Measurements from ENCODE around the gene FAM124B.

FAM124B gene

GRCh38 chr2:224333726-224334482, 68.0 kb downstream of the FAM124B start:
- no peak for DNase-seq

- DNase-seq = no peak
These were observed 70.2 kb downstream of the FAM124B start for GRCh38 chr2:224331698-224332097.

DNA sequence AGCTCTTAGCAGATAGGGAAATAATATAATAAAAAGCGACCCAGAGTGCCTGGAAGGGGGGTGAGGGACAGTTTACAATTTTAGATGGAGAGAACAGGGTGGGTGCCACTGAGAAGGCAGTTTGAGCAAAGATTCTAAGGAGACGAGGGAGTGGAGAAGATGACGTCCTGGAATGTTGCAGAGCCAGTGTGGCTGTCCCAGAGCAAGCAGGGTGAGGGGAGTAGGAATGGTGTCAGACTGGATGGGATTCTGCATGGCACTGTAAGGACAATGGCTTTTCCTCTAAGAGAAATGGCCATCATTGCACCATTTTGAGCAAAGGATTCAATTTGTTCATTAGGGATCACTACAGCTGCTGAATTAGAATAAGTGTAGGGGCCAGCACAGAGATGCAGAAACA, 73.1 kb downstream of the FAM124B start:
- no peak for DNase-seq
